ENCODE data around the gene GNAS. TPM values are rescaled to one million over a fixed set of nuclear protein-coding genes. Genes with fewer than 3 reads are reported as not detected.

Gene GNAS
- total and polyA plus RNA-seq, 4 donors, result 115 to 360 (median 277) TPM

DNA sequence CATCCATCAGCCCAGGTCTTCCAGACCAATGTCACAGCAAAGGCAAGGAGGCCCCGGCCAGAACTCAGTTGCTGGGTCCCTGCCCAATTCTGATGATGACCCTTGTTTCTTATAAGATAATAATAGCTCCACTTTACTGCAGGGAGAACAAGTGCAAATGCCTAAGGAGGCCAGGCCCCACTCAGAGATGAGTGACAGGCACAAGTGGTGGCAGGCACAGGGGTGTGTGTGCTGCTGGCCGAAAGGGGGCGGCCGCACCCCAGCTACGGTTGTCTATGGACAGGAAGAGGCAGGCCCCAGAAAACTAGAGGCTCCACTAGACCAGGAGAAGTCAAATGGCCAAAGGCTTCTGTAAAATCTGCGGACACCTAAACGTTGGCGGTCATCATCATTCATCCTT, 30.4 kb upstream of the GNAS start:
- H3K9ac ChIP-seq (ENCODE audit: low read depth in 1 of 2, low read length in 2 of 2), result no peak overlapping the region
- H3K27ac ChIP-seq (ENCODE audit: low read depth in 1 of 2, low read length in 2 of 2), result no peak overlapping the region
- TF ChIP-seq, protein P1, sequence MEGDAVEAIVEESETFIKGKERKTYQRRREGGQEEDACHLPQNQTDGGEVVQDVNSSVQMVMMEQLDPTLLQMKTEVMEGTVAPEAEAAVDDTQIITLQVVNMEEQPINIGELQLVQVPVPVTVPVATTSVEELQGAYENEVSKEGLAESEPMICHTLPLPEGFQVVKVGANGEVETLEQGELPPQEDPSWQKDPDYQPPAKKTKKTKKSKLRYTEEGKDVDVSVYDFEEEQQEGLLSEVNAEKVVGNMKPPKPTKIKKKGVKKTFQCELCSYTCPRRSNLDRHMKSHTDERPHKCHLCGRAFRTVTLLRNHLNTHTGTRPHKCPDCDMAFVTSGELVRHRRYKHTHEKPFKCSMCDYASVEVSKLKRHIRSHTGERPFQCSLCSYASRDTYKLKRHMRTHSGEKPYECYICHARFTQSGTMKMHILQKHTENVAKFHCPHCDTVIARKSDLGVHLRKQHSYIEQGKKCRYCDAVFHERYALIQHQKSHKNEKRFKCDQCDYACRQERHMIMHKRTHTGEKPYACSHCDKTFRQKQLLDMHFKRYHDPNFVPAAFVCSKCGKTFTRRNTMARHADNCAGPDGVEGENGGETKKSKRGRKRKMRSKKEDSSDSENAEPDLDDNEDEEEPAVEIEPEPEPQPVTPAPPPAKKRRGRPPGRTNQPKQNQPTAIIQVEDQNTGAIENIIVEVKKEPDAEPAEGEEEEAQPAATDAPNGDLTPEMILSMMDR (IDR thresholded peaks at IDR 0.05; ENCODE audit: low read depth, low read length, missing input control), result no peak
- no peak for TF ChIP-seq RXRA (IDR thresholded peaks at IDR 0.05)
- TF ChIP-seq NR2F2 (IDR thresholded peaks at IDR 0.05), result no peak
- no peak for TF ChIP-seq FOXA1 (IDR thresholded peaks at IDR 0.05)
- no peaks in the 10 kb centered on the region for H3K36me3 ChIP-seq (ENCODE audit: control insufficient read depth in 4 of 4, insufficient read depth in 3 of 4, low read depth in 1 of 4, low read length in 3 of 4)
- WGBS, result 83% methylated on average over 8 of the region's 8 CpGs
- no peaks in the 10 kb centered on the region for H3K27me3 ChIP-seq (ENCODE audit: control insufficient read depth in 4 of 4, insufficient read depth in 4 of 4, low read length in 3 of 4)
- no peak overlapping the region for H3K4me3 ChIP-seq (ENCODE audit: low read depth in 1 of 3, low read length in 3 of 3)
- no peaks in the 10 kb centered on the region for H3K9me3 ChIP-seq (ENCODE audit: control insufficient read depth in 4 of 4, low read length in 3 of 4)
- DNase-seq (ENCODE audit: low spot score), result no peak
- no peaks in the 10 kb centered on the region for H3K4me1 ChIP-seq (ENCODE audit: control insufficient read depth in 4 of 4, insufficient read depth in 4 of 4, low read length in 3 of 4)

DNA sequence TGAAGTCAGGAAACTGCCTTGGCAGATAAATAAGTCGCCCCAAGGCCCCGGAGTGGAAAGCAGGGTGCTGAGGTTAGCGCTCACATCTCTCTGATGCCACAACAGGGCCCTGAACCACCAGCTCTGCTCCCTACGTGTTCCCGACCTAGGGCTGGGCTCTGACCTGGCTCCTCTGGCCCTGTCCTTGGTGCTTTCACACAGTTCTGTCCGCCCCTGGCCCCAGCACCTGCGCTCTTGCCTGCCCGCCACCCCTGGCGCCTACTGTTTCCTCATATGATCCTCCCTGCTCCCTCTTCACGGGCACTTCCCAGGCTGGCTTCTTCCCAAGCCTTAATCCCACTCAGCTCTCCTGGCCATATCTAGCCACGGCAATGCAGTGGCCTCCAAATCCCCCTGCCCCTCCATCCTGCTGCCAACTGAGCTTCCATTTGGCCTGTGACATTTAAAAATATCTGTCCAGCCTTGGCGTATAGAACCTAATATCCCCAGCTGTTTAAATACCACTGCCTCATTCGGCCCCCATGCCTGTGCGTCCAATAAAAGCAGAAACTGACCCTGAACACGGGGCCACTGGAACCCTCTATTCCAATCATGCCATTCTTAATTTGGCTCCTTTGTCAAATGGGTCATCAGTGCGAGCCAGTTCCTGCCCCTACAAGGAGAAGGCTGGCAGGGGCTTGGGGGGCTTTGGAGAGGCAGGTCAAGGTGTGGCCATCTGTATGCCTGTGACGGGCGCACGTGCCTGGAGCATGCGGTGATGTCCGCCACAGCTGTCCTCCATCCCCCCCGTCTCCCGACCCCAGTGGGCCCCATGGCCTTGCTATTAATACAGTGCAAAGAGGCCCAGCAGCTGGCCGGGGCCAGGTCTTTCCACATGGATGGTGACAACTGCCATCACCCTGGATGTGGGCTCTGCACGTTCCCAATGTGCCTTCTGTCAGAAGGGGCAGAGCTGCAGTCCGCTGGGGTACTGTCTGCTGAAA, 29.5 kb upstream of the GNAS start:
- WGBS, result 93% methylated on average over 26 of the region's 26 CpGs
- Histone ChIP-seq H3K27me3 (ENCODE audit: control insufficient read depth in 4 of 4, insufficient read depth in 4 of 4, low read length in 3 of 4) (no peaks in the 10 kb centered on the region), H3K4me3 (ENCODE audit: low read depth in 1 of 3, low read length in 3 of 3) (no peak overlapping the region), H3K4me1 (ENCODE audit: control insufficient read depth in 4 of 4, insufficient read depth in 4 of 4, low read length in 3 of 4) (no peaks in the 10 kb centered on the region), H3K27ac (ENCODE audit: low read depth in 1 of 2, low read length in 2 of 2) (no peak overlapping the region), H3K36me3 (ENCODE audit: control insufficient read depth in 4 of 4, insufficient read depth in 3 of 4, low read depth in 1 of 4, low read length in 3 of 4) (no peaks in the 10 kb centered on the region), H3K9ac (ENCODE audit: low read depth in 1 of 2, low read length in 2 of 2) (no peak overlapping the region), H3K9me3 (ENCODE audit: control insufficient read depth in 4 of 4, low read length in 3 of 4) (no peaks in the 10 kb centered on the region)
- no peak for DNase-seq (ENCODE audit: low spot score)
- TF ChIP-seq FOXA2 (IDR thresholded peaks at IDR 0.05) (no peak), SP1 (IDR thresholded peaks at IDR 0.05) (no peak), NR2F2 (IDR thresholded peaks at IDR 0.05) (no peak), RXRA (IDR thresholded peaks at IDR 0.05) (no peak)
- TF ChIP-seq, protein P2, sequence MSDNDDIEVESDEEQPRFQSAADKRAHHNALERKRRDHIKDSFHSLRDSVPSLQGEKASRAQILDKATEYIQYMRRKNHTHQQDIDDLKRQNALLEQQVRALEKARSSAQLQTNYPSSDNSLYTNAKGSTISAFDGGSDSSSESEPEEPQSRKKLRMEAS (IDR thresholded peaks at IDR 0.05), result no peak
- TF ChIP-seq, protein P3, sequence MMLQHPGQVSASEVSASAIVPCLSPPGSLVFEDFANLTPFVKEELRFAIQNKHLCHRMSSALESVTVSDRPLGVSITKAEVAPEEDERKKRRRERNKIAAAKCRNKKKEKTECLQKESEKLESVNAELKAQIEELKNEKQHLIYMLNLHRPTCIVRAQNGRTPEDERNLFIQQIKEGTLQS (IDR thresholded peaks at IDR 0.05), result no peak
- TF ChIP-seq, protein P4, sequence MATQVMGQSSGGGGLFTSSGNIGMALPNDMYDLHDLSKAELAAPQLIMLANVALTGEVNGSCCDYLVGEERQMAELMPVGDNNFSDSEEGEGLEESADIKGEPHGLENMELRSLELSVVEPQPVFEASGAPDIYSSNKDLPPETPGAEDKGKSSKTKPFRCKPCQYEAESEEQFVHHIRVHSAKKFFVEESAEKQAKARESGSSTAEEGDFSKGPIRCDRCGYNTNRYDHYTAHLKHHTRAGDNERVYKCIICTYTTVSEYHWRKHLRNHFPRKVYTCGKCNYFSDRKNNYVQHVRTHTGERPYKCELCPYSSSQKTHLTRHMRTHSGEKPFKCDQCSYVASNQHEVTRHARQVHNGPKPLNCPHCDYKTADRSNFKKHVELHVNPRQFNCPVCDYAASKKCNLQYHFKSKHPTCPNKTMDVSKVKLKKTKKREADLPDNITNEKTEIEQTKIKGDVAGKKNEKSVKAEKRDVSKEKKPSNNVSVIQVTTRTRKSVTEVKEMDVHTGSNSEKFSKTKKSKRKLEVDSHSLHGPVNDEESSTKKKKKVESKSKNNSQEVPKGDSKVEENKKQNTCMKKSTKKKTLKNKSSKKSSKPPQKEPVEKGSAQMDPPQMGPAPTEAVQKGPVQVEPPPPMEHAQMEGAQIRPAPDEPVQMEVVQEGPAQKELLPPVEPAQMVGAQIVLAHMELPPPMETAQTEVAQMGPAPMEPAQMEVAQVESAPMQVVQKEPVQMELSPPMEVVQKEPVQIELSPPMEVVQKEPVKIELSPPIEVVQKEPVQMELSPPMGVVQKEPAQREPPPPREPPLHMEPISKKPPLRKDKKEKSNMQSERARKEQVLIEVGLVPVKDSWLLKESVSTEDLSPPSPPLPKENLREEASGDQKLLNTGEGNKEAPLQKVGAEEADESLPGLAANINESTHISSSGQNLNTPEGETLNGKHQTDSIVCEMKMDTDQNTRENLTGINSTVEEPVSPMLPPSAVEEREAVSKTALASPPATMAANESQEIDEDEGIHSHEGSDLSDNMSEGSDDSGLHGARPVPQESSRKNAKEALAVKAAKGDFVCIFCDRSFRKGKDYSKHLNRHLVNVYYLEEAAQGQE (IDR thresholded peaks at IDR 0.05), result no peak
- TF ChIP-seq, protein P1 (IDR thresholded peaks at IDR 0.05; ENCODE audit: low read depth, low read length, missing input control), result no peak
- TF ChIP-seq, protein P5, sequence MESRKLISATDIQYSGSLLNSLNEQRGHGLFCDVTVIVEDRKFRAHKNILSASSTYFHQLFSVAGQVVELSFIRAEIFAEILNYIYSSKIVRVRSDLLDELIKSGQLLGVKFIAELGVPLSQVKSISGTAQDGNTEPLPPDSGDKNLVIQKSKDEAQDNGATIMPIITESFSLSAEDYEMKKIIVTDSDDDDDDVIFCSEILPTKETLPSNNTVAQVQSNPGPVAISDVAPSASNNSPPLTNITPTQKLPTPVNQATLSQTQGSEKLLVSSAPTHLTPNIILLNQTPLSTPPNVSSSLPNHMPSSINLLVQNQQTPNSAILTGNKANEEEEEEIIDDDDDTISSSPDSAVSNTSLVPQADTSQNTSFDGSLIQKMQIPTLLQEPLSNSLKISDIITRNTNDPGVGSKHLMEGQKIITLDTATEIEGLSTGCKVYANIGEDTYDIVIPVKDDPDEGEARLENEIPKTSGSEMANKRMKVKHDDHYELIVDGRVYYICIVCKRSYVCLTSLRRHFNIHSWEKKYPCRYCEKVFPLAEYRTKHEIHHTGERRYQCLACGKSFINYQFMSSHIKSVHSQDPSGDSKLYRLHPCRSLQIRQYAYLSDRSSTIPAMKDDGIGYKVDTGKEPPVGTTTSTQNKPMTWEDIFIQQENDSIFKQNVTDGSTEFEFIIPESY (IDR thresholded peaks at IDR 0.05), result no peak

Measured in liver (tissue), 9 donors.